ENCODE measurements around the gene NOXA1.

The NOXA1 gene

DNA sequence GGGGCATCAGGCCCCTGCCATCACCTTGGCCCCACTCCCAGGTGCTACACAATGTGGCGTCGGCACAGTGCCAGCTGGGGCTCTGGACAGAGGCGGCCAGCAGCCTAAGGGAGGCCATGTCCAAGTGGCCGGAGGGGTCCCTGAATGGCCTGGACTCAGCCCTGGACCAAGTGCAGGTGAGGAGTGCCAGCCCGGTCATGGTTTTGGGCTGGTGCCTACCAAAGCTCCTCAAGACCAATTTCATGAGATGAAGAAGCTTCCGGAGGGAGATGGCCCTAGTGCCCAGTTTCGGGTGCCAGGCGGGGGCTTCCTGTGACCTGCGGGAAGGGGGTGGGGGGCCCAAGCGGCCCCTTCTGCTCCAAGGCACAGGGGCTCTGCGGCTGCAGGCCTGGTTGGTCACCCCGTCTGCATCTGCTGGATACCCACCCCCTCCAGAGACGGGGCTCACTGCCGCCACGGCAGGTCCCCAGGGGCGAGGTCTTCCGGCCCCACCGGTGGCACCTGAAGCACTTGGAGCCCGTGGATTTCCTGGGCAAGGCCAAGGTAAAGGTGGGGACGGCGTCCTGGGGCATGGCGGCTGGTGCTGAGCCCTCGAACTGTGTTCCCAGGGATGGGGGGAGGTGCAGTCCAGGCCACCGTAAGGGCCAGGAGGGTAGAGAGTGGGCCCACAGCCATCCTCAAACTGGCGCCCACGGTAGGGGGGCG lies 5.8 kb downstream of the NOXA1 start:
- no peak for DNase-seq

DNA sequence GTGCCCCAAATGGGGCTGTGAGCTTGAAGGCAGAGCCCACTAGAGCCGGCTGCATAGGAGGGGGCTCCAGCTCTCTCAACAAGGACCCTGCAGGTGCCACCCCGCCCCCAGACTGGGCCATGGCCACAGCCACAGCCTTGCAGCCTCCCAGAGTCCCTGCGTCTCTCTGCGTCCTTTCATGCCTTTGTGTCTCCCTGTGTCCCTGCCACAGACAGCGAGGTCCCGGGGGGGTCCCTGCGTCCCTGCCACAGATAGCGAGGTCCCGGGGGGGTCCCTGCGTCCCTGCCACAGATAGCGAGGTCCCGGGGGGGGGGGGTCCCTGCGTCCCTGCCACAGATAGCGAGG lies 6.3 kb downstream of the NOXA1 start:
- DNase-seq: no peak

- no peak for DNase-seq
These were observed 7.0 kb downstream of the NOXA1 start for GRCh38 chr9:137429974-137430722.

- DNase-seq: no peak
These were observed 7.7 kb downstream of the NOXA1 start for GRCh38 chr9:137430723-137431415.

GRCh38 chr9:137431416-137431931 lies 8.3 kb downstream of the NOXA1 start:
- no peak for DNase-seq

DNA sequence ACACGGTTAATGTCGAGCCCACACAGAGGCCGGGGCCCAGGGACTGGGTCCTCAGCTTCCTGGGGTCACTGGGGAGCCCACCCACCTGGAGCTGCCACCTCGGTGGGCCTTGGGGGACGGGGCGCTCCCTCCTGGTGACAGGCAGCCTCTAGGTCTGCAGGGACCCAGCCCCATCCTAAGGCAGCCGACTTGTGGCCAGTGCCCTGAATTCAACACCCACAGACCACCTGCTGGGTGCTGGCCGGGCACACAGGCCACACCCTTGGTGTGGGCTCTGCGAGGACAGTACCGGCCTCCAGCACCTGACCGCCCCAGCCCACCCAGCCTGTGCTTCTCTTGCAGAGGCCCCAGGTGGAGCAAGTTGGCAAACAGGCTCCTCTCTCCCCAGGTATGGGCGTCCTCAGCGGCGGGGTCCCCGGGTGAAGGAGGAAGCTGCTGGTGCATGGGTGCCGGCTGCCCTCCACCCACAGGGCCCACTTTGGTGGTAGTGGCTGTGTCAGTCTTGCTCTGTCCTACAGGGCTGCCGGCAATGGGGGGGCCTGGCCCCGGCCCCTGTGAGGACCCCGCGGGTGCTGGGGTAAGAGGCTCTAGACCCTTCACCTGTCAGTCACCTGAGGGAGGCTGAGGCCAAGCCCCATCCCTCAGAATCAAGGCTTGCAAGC lies 9.6 kb downstream of the NOXA1 start:
- no peak for DNase-seq

GRCh38 chr9:137433349-137433915 lies 10.2 kb downstream of the NOXA1 start:
- no peak for DNase-seq

GRCh38 chr9:137433916-137434431 lies 10.8 kb downstream of the NOXA1 start:
- DNase-seq: no peak

DNA sequence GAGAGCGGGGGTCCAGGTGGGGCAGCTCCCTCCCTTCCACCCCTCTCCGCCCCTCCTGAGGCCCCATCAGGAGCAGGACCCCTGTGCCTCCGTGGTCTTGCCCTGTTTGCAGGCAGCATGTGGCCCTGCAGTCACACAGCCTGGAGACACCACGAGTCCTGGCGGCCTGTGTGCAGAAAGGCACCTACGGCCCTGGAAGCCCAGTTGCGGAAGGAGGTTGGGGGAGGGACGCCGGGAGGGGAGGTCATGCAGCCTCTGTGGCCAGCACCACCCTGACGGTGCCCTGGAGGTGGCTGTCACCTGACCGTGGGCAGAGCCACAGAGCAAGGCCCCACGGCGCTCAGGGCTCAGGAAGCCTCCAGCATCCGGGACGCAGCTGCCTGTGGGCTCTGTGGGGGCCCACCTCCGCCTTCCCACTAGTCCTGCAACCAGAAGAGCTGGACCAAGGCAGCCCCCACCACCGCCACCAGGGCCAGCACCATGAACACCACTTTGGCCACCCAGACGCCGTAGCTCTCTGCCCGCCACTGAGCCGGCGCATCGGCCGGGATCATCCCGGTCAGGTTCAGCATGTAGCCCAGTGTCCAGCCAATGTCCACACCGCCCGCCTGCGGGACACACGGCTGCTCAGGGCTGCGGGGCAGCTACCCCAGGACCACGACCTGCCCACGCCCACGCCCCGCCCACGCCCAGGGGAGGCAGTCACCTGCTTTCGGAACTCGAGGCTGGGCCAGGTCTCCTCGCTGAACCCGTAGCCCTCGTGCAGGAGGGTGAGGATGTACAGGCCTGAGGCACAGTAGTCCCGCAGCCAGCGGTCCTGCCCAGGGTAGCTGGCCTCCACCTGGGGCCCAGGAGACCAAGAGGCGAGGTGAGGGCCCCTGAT lies 11.5 kb downstream of the NOXA1 start:
- DNase-seq: no peak

DNA sequence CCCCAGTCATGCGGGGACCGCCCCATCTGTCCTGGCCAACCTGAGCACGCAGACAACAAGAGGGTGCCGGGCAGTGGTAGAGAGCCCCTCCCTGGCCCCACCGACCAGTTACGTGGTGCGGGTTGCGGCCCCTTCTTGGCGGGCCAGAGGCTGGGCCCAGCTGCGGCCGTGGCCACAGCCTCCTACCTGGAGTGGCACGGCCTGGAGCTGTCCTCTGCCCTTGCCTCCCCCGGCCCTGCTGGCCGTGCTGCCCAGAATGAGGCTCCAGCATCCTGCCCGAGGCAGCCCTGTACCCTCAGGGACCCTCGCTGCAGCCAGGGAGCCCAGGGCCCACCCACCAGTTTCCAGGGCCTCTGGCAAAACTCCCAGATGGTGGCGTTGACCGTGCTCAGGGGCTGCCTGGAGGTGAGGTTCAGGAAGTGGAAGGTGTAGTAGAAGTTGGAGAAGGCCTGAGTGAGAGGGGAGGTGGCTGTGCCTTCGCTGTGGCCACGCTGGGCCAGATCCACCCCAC lies 12.2 kb downstream of the NOXA1 start:
- no peak for DNase-seq

GRCh38 chr9:137435980-137436760 lies 13.0 kb downstream of the NOXA1 start:
- DNase-seq: no peak

DNA sequence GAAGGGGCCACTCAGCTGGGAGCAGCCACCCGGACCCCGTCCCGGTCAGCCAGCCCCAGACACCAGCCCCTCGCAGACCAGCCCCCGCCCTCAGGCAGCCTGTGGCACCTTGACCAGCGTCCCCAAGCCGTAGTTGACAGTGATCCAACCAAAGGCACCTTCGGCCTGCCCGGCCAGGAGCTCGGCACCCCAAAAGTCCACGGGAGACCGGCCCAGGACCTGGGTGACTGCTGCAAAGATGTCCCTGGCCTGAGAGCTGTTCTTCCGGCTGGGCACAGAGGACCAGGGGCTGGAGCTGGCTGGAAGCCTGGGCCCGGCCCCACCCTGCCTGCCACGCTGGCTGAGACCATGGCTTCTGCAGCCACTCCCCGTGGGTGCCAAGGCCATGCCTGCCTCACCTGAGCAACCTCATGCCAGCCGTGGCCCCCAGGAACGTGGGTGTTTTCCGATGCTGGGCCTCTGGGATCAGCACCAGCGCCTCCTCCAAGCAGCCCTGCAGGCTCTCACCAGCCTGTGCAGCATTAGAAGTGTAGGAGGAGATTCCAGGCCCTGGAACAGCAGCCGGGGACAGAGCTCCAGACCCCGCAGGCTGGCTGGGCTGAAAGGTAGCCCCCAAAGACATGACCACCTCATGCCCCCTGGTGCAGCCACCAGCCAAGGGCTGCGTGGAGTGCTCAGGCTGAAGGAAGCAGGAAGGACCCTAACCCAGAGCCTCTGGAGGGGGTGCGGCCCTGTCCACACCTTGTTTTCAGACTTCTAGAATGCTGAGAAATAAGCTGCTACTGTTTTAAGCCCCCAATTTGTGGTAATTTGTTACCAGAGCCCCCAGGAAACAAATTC lies 13.8 kb downstream of the NOXA1 start:
- no peak for DNase-seq

DNA sequence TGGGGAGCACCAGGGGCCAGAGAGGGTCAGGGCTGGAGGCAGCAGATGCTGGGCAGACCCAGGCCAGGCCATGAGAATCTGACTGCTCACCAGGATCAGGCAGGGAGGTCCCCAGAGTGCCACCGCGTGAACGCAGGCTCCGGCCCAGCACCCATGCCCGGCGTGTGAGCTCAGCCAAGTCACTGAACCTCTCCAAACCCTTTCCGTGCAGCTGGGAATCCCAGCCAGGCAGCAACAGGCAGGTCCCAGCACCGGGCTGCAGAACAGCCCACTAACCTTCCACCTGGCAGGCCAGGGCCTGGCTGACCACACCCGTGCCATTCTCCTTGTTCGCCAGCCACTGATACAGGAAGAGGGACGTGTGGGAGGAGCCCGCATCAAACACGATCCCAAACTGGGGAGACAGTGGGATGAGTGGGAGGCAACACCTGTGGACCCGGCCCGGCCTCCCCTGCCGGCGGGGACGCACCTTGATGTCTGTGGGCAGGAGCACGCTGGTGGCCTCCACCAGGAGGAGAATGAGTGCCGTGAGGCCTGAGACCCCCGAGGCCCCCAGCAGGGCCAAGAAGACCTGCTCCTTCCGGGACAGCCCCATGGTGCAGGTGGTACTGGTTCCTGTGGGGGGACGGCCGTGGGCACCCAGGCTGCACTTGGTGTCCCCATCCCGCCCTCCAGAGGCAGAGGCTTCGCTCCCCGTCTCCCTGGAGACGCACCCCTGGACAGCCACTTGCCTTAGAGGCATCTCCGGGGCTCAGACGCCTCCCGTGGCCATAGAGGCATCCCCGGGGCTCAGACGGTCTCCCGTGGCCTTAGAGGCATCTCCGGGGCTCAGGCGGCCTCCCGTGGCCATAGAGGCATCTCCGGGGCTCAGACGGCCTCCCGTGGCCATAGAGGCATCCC lies 14.7 kb downstream of the NOXA1 start:
- no peak for DNase-seq

- DNase-seq: no peak
These were observed 15.5 kb downstream of the NOXA1 start for GRCh38 chr9:137438591-137439157.

DNA sequence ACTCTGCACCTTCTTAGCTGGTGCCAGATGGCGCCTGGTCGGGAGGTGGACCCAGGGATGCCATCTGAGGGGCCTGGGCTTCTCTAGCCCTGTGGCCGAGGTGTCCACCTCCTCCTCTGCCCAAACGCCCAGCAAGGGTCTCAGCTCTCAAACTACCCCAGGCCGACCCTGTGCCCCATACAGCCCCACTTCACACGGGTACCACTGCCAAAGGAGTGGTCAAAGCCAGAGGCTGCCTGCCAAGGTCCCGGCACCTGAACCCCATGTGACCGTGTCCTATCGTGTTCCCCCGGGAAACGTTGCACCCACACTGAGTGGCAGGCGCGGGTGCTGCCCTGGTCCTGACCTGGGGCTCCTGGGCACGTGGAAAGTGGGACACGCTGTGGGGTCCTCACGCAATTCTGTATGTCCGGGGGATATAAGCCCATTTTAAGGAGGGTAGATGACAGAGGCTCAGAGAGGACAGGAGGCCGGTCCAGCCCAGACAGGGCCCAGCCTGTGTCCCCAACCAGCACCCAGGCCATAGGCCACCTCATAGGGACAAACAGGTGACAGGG lies 16.0 kb downstream of the NOXA1 start:
- DNase-seq: no peak

- DNase-seq: no peak
These were observed 18.2 kb downstream of the NOXA1 start, which contains the start of gene ENTPD8 for GRCh38 chr9:137441289-137441934. ENTPD8 (minus strand) TSS chr9:137441357; CDS start chr9:137438285, 3,072 bp downstream.

DNA sequence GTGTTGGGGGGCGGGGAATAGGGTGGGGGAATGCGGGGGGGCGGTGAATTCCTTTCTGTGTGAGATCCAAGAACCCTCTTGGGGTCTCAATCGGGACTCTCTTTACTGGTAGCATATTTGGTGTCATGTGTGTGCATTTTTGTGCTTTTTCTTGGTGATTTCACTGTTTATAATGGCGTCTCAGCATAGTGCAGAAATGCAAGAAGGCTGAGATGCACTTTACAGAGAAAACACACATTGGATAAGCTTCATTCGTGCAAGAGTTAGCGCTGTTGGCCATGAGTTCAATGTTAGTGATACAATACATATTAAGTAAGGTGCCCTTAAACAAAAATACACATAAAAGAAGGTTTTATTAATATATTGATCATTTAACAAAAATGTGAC lies 18.7 kb downstream of the NOXA1 start:
- no peak for DNase-seq
